HEK293 (cell line): Measurements from ENCODE around the gene NUBPL.
"Not testable (repeated sequence)": the region's sequence is repeated elsewhere in the genome, so short reads cannot be mapped to it uniquely, and the experiment has no call there.

Experiments used
- ELK4 ChIP-seq: IDR thresholded peaks from 2 replicates; pipeline ENCODE4 v1.6.1; 2011; ENCODE audit warnings: mild to moderate bottlenecking, low read depth, low read length, borderline replicate concordance
- SP2 ChIP-seq: fragments of 450-650 bp; formaldehyde crosslinking; IDR thresholded peaks from 2 replicates; pipeline ENCODE4 v1.5.1; 2016; ENCODE audit warnings: missing biosample characterization, missing genetic modification characterization
- ZNF138 ChIP-seq: fragments of 450-650 bp; formaldehyde crosslinking; IDR thresholded peaks from 2 replicates; pipeline ENCODE4 v1.5.1; 2016; ENCODE audit warnings: missing biosample characterization, missing genetic modification characterization, borderline replicate concordance
- ZNF558 ChIP-seq: fragments of 450-650 bp; formaldehyde crosslinking; IDR thresholded peaks from 2 replicates; pipeline ENCODE4 v1.5.1; 2016; ENCODE audit warnings: missing biosample characterization, missing genetic modification characterization
- TF ChIP-seq, protein P1 (sequence below): fragments of 450-650 bp; formaldehyde crosslinking; IDR thresholded peaks from 2 replicates; pipeline ENCODE4 v1.5.1; 2016; ENCODE audit warnings: missing biosample characterization, missing genetic modification characterization
- TF ChIP-seq, protein P2 (sequence below): fragments of 450-650 bp; formaldehyde crosslinking; IDR thresholded peaks from 2 replicates; pipeline ENCODE4 v1.5.1; 2016; ENCODE audit warnings: missing biosample characterization, missing genetic modification characterization, borderline replicate concordance

DNA sequence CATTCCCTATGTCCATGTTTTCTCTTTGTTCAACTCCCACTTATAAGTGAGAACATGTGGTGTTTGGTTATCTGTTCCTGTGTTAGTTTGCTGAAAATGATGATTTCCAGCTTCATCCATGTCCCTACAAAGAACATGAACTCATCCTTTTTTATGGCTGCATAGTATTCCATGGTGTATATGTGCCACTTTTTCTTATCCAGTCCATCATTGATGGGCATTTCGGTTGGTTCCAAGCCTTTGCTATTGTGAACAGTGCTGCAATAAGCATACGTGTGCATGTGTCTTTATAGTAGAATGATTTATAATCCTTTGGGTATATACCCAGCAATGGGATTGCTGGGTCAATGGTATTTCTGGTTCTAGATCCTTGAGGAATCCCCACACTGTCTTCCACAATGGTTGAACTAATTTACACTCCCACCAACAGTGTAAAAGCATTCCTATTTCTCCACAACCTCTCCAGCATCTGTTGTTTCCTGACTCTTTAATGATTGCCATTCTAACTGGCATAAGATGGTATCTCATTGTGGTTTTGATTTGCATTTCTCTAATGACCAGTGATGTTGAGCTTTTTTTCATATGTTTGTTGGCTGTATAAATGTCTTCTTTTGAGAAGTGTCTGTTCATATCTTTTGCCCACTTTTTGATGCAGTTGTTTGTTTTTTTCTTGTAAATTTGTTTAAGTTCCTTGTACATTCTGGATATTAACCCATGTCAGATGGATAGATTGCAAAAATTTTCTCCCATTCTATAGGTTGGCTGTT is 252.7 kb downstream of the NUBPL start:
- not testable (repeated sequence) for TF ChIP-seq ZNF558 (tag by site-specific recombination); ELK4; ZNF138 (tag by site-specific recombination); SP2 (tag by site-specific recombination)
- TF ChIP-seq, protein P1, sequence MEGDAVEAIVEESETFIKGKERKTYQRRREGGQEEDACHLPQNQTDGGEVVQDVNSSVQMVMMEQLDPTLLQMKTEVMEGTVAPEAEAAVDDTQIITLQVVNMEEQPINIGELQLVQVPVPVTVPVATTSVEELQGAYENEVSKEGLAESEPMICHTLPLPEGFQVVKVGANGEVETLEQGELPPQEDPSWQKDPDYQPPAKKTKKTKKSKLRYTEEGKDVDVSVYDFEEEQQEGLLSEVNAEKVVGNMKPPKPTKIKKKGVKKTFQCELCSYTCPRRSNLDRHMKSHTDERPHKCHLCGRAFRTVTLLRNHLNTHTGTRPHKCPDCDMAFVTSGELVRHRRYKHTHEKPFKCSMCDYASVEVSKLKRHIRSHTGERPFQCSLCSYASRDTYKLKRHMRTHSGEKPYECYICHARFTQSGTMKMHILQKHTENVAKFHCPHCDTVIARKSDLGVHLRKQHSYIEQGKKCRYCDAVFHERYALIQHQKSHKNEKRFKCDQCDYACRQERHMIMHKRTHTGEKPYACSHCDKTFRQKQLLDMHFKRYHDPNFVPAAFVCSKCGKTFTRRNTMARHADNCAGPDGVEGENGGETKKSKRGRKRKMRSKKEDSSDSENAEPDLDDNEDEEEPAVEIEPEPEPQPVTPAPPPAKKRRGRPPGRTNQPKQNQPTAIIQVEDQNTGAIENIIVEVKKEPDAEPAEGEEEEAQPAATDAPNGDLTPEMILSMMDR (tag by site-specific recombination) = not testable (repeated sequence)
- TF ChIP-seq, protein P2, sequence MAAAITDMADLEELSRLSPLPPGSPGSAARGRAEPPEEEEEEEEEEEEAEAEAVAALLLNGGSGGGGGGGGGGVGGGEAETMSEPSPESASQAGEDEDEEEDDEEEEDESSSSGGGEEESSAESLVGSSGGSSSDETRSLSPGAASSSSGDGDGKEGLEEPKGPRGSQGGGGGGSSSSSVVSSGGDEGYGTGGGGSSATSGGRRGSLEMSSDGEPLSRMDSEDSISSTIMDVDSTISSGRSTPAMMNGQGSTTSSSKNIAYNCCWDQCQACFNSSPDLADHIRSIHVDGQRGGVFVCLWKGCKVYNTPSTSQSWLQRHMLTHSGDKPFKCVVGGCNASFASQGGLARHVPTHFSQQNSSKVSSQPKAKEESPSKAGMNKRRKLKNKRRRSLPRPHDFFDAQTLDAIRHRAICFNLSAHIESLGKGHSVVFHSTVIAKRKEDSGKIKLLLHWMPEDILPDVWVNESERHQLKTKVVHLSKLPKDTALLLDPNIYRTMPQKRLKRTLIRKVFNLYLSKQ (tag by site-specific recombination) = not testable (repeated sequence)
